ENCODE data around the gene ZNF622.

The ZNF622 gene

DNA sequence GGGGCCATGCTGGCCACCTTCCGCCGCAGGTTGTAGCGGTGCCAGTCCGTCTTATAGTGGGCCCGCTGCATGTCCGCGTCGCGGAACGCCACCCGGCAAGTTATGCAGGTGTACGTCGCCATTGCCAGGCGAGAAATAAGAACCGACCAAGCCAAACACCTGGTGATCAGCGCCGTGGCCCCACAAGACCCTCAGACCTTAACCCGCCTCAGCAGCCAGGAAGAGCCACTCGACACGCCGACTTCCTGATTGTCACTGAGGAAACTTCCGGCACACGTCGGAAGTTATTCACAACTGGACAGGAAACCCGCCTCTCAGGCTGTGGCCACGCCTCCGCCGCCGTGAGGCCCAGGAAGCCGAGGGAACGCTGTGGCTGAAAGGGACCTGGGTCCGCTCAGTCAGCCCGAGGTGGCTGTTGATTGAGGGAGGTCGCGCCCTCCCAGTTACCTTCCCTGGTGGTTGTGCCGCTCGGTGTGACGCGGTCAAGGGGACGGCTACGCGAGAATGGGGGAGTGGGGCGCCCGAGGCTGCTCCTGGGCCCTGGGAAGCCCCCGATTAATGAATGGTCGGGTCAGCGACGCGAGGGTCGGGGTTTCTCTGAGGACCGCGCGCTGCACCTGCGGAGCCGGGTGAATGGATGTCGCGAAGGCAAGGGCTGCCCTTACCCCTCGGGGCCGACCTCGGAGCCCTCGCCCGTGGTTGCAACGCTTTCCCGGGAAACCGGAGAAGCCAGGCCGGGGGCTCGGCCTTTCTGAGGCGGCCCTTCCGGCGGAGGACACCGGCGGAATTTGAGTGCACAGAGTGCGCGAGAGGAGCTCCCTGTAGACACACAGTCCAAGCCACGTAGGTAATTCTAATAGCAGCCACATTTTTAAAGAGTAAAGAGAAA, at the start of gene ZNF622:
Gene ZNF622, minus strand, starts transcription at position 257 of the 889 bp plus-strand sequence. Its CDS starts 135 bp downstream, at position 122.
- peak; percentile 91 for DNase-seq

DNA sequence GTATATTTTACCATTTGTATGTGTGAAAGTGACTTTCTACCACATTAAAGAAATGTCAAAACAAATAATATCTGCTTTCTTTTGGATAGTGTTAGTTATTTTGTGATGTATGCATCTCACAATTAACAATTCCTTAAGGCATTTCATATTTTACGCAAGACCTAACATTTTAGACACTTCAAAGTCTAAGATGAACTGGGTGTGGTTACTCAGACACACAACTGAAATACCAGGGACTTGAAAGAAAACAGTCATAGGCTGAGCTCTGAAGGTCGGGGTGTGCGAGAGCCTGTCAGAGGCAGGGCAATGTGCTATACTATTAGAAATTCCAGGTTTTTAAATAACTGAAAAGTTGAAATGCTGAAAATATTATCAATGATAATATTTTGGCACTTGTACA, 44.5 kb upstream of the ZNF622 start:
- no peak for DNase-seq

DNA sequence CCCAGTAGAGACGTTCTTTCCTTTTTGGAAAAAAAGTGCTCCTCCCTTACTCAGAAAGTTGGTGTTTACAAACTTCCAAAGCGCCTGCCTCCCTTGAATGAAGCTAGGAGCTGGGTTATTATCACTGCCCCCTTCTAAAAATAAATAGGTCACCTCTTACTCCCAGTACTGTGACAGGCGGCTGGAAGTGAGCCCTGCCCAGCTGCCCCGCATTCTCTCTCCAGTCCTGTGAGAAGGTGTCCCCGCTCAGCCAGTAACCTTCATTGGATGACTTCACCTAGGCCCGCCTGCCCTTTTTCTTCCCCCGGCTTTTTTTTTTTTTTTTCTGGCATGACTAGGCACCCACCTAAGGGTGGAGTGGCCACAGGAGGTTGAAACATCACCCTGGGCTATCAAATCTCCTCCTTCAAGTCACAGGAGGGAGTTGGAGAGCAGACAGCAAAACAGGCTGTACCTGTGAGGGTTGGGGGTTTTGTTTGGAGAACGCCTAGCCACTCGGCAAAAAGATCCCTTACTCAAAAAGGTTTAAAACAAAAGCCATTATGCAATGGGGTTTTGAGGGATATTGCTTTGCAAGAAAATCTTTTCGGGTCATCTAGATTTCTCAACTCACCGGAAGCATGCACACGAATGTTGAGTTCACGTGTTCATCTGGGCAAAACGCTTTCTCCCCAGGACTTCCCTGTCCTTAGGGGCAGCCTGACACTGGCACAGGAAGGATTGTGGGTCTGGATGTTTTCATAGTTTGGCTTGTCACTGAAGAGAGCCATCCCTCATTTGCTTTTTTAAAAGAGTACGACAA, 43.3 kb upstream of the ZNF622 start:
- no peak for DNase-seq

- DNase-seq = no peak
Measured at GRCh38 chr5:16507716-16508115, 42.1 kb upstream of the ZNF622 start.

GRCh38 chr5:16505904-16506303, 40.3 kb upstream of the ZNF622 start:
- DNase-seq = no peak

DNA sequence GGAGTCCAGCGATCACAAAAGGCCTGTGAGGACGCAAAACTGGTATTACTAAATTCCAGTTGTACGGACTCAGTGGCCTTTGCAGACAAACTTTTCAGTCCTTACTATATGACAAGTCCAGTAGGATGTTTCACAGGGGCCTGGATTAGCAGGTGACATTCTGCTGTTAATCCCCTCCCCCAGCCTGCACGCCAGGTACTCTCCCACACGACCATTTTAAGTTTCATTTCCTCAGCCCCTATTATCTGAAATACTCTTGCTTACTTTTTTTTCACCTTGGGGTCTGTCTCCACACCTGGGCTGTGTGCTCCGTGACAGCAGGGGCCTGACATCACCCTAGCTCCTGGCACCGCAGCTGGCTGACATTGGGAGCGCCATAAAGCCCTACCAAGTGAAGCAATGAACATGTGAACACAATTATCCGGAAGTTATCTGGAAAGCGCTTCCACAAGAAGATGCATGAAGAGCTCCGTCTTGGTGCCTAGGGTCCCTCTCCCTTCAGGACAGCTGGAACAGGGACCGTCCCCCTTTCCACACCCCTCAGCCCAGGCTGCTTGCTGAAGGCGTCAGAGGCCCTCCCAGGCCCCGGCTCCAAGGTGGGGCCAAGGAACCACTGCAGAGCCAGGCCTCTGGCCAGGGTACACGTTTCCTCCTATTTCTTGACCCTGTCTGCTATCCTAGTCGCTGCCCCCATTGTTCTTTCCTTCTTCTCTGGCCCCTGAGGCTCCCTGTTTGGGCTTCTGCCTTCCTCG, 39.7 kb upstream of the ZNF622 start:
- DNase-seq = no peak

GRCh38 chr5:16504571-16504970, 39.0 kb upstream of the ZNF622 start:
- no peak for DNase-seq

- no peak for DNase-seq
Measured at GRCh38 chr5:16502866-16503265, 37.3 kb upstream of the ZNF622 start.

GRCh38 chr5:16500024-16500423, 34.4 kb upstream of the ZNF622 start:
- DNase-seq = no peak

GRCh38 chr5:16497546-16497945, 31.9 kb upstream of the ZNF622 start:
- no peak for DNase-seq

- no peak for DNase-seq
Measured at GRCh38 chr5:16493261-16493660, 27.7 kb upstream of the ZNF622 start.

- no peak for DNase-seq
Measured at GRCh38 chr5:16492398-16493140, 27.0 kb upstream of the ZNF622 start.

DNA sequence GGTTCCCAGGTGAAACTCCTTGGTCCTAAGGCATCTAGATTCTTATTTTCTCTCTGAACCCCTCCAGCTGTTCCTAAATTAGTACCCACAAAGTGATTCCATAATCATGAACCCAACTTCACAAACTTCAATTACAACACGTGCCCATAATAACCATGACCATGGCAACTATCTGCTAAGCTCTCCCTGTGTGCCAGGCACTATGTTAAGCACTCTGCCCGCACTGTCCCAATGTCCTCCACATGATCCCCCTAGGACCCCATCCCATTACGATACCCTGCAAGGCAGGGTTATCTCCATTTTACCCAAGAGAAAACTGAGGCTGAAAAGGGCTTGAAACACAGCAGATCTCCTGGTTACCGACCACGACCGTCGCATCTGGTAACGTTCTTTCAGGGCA, 25.3 kb upstream of the ZNF622 start:
- DNase-seq = no peak

DNA sequence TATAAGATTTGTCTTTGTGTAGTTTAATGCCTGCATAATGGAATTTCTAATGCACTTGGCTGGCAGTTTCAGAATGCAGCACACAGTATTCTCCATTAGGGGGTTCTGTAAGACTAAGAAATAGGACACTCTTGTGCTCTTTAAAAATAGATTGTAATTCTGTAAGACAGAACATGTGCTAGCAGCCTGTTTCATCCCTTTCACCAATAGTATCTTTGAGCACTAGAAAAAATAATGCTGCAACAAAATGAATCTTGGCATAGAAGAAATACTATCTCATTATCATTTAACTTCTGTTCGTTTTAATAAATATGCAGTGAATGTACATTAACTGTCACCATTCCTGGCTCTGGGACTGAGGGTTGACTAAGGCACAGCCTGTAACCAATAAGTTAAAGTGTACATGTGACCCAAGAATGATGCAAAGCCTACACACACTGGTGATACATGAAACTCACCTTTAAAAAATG, 23.8 kb upstream of the ZNF622 start:
- DNase-seq = no peak

- no peak for DNase-seq
Measured at GRCh38 chr5:16487456-16487855, 21.9 kb upstream of the ZNF622 start.

GRCh38 chr5:16486711-16487111, 21.1 kb upstream of the ZNF622 start:
- no peak for DNase-seq

DNA sequence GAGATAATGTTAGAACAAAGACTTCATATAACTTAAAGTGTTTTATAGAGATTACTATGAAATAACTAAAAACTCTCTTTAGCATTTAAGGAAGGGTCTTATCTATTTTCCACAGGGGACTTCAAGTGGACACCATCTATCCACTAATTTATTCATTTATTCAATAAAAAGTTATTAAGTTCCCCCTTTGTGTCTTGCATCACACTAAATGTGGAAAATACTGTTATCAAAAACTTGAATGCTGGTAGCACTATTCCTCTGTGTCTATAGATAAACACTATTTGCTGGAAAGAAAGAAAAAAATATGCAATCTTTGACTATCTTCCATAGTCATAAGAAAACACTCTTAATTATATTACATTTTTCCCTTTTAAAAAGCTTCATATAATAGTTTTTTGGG, 20.1 kb upstream of the ZNF622 start:
- DNase-seq = no peak

GRCh38 chr5:16484081-16484480, 18.5 kb upstream of the ZNF622 start:
- DNase-seq = no peak

- no peak for DNase-seq
Measured at GRCh38 chr5:16483361-16483760, 17.8 kb upstream of the ZNF622 start.

- no peak for DNase-seq
Measured at GRCh38 chr5:16482891-16483290, 17.3 kb upstream of the ZNF622 start.

- DNase-seq = no peak
Measured at GRCh38 chr5:16480821-16481538, 15.4 kb upstream of the ZNF622 start.

GRCh38 chr5:16480144-16480543, 14.5 kb upstream of the ZNF622 start:
- DNase-seq = no peak

Data from left hindlimb (tissue), 1 donor.